ENCODE measurements around the gene DDX4.

DDX4 gene

DNA sequence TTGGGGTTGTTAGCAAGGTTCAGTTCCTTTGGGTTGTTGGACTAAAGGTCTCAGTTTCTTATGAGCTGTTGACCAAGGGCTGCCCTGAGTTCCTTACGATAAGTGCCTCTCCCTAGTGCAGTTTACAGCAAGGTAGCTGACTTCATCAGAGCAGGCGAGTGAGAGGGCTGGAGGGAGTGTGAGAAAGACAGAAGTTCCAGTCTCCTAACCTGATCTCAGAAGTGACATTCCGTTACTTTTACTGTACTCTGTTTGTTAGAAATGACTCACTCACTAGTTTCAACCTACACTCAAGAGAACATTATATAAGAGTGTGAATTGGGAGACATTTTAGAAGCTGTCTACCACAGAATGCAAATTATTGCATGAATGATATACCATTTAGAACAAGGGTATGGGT is 92.1 kb downstream of the DDX4 start:
- no peak for DNase-seq

DNA sequence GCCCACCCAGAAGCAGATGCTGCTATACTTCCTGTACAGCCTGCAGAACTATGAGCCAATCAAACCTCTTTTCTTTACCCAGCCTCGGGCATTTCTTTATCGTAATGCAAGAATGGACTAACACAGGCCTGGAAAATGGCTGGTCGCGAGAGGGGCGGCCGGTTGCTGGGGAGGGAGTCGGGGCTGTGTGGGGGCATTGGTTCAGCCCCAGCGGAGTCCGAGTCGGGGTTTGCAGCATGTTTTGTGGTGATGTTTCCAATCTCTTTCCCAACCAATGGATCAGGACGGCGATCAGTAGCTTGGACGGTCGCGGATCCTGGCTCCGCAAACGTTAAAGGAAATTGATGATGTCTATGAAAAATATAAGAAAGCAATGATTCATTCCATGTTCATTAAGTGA is 94.6 kb downstream of the DDX4 start:
- no peak for DNase-seq

DNA sequence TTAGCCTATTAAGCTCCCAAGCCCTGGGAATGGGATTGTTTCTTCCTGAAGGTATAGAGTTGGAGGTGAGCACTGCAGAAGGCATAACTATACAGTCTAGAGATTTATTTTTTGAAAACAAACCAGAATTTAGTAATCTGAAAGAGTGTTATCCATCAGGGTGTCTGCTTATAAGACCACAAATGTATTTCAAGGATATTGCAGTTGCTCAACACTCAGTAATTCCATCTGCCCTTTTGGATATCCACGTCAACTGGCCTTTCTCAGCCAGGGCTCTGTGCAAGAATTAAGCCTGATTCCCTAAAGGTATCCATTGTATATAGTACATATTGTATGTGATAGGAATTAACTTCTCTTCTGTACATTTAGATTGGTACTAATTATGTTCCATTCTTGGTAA is 98.3 kb downstream of the DDX4 start:
- DNase-seq = no peak

DNA sequence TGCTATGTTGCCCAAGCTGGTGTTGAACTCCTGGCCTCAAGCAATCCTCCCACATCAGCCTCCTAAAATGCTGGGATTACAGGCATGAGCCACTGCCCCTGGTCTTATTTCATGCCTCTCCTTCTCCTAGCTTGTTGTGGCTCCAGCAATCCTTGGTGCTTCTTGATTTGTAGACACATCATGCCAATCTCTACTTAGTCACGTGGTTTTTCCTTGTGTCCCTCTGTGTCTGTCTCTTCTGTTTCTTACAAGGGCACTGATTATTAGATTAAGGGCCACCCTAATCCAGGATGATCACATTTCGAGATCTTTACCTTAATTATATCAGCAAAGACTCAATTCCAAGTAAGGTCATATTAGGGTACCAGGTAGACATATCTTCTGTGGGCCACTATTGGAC is 104.1 kb downstream of the DDX4 start:
- DNase-seq = no peak

DNA sequence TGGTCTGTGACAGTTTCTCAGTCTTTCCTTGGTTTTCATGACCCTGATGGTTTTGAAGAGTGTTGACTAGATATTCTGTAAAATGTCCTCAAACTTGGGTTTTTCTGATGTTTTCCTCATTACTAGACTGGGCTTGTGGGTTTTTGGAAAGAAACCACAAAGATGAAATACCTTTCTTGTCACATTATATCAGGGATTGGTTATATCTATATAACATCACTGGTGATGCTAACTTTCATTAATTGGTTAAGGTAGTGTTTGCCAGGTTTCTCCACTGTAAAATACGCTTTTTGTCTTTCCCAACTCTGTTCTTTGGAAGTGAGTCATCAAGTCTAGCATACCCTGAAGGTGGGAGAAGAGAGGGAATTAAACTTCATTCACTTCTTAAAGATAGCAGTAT is 110.0 kb downstream of the DDX4 start:
- no peak for DNase-seq

- no peak for DNase-seq
Observed at GRCh38 chr5:55848783-55849182, 110.9 kb downstream of the DDX4 start.

- no peak for DNase-seq
Observed at GRCh38 chr5:55850839-55851674, 113.2 kb downstream of the DDX4 start, which contains the start of gene IL31RA. Gene IL31RA (plus strand): TSS chr5:55851357. CDS start chr5:55851571, 214 bp downstream.

- no peak for DNase-seq
Observed at GRCh38 chr5:55851675-55851979, 113.8 kb downstream of the DDX4 start.

DNA sequence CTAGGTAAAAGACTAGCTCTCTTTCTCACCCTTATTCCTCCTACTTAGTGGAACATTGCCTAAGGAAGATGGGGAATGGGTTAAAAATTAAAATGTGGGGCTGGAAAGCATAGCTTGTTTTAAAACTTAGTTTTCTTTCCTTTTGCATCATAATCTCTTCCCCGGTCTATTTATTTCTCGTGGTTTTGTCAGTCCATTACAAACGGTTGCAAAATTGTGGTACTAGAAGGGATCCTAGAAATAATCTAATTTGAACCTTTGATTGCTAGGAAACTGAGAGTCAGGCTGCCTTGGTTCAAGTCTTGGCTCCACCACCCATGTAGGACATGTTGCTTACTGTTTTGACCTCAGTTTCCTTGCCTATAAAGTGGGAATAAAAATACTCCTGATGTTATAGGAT is 114.6 kb downstream of the DDX4 start:
- no peak for DNase-seq

DNA sequence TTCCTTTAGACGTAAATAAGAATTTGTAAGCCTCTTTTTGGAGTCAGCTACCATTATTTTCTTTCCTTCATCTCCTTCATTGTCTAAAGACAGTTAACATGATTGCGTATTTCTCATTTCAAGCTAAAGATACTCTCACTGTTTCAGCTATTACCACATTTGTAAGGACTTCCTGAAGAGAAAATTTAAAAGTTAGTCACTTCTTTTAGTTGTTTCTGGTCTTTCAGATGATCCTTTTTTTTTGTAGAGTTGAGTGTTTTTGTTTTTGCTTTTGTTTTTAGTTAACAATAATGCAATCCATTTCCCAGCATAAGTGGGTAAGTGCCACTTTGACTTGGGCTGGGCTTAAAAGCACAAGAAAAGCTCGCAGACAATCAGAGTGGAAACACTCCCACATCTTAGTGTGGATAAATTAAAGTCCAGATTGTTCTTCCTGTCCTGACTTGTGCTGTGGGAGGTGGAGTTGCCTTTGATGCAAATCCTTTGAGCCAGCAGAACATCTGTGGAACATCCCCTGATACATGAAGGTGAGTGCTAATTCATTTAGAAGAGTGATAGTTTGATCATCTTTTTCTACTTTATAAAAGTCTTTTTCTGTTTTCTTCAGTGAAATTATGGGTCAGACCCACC is 115.3 kb downstream of the DDX4 start:
- no peak for DNase-seq

GRCh38 chr5:55853818-55854217 is 116.0 kb downstream of the DDX4 start:
- DNase-seq = no peak

DNA sequence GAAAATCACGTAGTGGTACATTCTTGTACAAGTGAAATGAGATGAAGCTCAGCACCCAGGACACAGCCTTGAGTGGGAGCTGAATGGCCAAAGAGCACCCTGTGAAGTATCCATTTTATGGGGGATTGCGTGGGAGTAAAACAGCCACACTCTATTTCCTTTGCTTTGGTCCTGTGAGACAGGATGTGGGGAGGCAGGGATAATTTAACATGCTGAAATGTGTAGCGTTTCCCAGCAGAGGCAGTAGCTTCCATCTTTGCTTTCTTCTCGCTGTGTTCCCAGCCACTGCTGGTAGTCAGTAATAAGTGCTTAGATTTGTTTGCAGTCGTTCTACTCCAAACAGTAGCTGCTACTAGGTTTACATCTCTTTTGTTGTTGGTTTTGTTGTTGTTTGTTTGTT is 117.6 kb downstream of the DDX4 start:
- no peak for DNase-seq

GRCh38 chr5:55856516-55857246 is 118.8 kb downstream of the DDX4 start:
- DNase-seq = no peak

- DNase-seq = no peak
Observed at GRCh38 chr5:55857247-55857640, 119.4 kb downstream of the DDX4 start.

GRCh38 chr5:55858104-55858503 is 120.2 kb downstream of the DDX4 start:
- no peak for DNase-seq

DNA sequence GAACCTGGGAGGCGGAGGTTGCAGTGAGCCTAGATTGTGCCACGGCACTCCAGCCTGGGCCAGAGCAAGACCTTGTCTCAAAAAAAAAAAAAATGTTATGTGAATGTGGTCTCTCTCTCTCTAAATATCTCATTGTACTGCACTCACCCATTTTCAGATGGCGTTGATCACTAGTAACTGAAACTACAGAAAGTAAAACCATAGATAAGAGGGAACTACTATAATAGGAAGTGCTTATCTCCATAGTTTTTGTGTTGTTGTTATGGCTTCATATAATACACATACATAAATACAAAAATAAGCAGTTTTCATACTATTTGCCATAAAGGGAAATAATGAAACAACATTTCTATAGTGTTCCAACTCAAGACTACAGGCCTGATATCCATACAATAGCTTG is 122.4 kb downstream of the DDX4 start:
- DNase-seq = no peak

- no peak for DNase-seq
Observed at GRCh38 chr5:55860709-55861108, 122.8 kb downstream of the DDX4 start.

DNA sequence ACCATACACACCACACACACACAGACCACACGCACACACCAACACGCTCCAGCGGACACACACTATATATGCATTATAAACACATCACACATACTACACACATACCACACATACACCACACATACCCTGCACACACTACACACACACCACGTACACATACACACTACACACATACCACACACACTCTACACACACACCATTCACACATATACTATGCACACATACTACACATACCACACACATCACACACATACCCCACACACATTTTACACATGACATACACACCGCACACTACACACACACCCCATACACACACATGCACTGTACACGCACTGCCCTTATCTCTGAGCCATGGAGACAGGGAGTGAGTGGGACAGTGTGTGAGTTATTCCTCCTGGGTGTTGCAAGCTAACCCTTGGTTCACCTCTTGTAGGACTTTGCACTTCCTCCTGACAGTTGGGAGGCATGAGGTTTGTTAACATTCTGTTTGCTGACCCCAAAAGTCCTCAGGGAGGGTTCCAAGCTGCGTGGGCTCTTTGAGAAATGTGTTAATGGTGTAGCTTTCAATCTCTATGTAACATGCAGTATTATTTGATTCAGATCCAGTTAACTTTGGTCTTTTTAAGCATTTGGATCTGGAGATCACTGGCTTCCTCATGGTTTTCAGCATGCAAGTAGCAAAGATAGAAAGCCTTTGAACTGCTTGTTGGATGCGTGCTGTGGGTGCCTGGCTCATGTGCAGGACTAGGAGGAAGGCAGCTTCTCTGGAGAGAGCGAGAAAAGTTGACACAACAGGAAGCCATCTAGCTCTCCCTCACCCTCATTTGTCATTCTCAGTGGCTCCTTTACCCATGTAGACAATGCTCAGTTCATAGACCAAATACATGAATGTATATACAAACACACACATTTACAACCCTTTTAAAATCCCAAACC is 127.0 kb downstream of the DDX4 start:
- DNase-seq = no peak

DNA sequence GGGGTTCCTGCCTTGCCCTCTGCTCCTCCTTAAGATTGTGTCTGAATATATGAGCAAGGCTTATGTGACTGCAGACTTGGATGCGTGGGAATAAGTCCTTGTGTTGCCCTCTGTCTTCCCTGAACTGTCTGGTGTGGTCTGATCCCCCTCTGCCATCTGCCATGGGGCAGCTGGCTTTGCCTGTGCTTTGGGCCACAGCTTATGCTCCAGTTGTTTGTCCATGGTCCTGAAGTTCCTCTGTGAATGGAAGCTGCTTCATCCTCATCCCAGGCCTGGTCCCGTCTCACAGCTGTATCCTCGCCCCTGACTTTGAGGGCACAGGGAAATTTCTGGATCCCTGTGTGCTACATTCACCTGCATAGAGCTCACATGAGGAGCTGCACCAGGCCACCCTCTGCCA is 128.0 kb downstream of the DDX4 start:
- no peak for DNase-seq

DNA sequence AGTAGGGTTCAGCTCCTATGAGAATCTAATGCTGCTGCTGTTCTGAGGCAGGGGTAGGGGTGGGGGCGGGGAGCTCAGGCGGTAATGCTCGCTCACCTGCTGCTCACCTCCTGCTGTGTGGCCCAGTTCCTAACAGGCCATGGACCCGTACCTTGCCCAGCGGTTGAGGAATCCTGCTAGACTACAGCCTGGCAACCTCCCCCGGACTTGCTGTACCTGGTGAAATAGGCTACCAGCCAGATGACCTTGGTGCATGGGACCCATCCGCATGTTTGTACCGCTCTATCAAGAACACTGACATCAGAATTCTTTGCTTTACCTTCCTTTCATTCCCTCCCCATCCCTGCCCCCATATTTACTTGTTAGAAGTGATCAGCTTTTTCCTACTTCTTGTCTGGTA is 128.6 kb downstream of the DDX4 start:
- no peak for DNase-seq

Measured in hippocampal formation (tissue), 2 donors.